Measurements from ENCODE around the gene CYP2A7. TPM values are rescaled to one million over a fixed set of nuclear protein-coding genes. Genes with fewer than 3 reads are reported as not detected.
"Not testable (repeated sequence)": the region's sequence is repeated elsewhere in the genome, so short reads cannot be mapped to it uniquely, and the experiment has no call there.

Gene CYP2A7
- total and polyA plus RNA-seq, 9 of the 15 experiments (the other 6 are each of a cell fraction or from before 2014, with no cell fraction given): 0.22 TPM; not detected in 8

DNA sequence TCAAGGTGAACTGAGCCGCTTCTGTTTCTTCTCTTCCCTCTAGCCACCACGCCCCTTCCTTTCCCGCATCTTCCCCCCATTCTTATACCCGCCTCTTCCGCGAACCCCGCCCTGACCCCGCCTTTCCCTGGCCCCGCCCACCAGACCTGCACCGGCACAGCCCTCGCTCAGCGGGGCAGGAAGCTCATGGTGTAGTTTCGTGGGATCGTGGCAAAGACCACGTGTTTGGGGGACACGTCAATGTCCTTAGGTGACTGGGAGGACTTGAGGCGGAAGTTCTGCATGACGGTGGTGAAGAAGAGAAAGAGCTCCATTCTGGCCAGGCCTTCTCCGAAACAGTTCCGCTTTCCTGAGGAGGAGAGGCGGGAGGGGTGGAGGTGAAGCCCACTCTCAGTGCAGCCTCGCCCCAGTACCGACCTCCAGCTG, 6.5 kb downstream of the CYP2A7 start:
- ATAC-seq (peak; percentile 98), DNase-seq (ENCODE audit: extremely low read depth in 1 of 4, low spot score in 3 of 4) (peak; percentile 84 to 88 (median 87)), FAIRE-seq (peak; percentile 83)
- H3K9ac ChIP-seq (ENCODE audit: insufficient read depth in 1 of 2, low read depth in 2 of 2, low read length in 2 of 2); H3K9me1 ChIP-seq (ENCODE audit: control insufficient read depth, insufficient read depth, low read length); intact Hi-C loops (cut with micrococcal nuclease); BruUV-seq (replicated peaks); H3K27me3 ChIP-seq (ENCODE audit: control insufficient read depth in 2 of 2, insufficient read depth in 2 of 2, low read length in 2 of 2); H3K9me3 ChIP-seq (replicated peaks; ENCODE audit: control insufficient read depth, insufficient read depth, low read depth, low read length); CTCF ChIA-PET (ENCODE audit: low intra/inter-chr PET ratio); H3K79me2 ChIP-seq (ENCODE audit: control insufficient read depth, insufficient read depth, low read length); POLR2A ChIA-PET; H3K4me3 ChIP-seq; H3K36me3 ChIP-seq (ENCODE audit: control insufficient read depth, insufficient read depth, low read length); H3K4me1 ChIP-seq (replicated peaks in 1 of 2; ENCODE audit: control insufficient read depth in 2 of 2, insufficient read depth in 2 of 2, low read length in 2 of 2); H4K20me1 ChIP-seq (replicated peaks; ENCODE audit: control insufficient read depth, insufficient read depth, low read length); in situ Hi-C loops (cut with MboI); H3K27ac ChIP-seq (ENCODE audit: extremely low read depth, low read depth, low read length): not testable (repeated sequence)
- Histone ChIP-seq H2AFZ (ENCODE audit: low read depth, low read length) (peak overlapping the region; percentile 86), H3K4me2 (ENCODE audit: insufficient read depth, low read length) (peak overlapping the region; percentile 62)
- WGBS (ENCODE audit: insufficient coverage, low coverage, missing lambda C conversion rate): 0% methylated on average over 1 of the region's 23 CpGs
- peak; percentile 37; the same call in 1 of the 2 replicates for TF ChIP-seq SUPT5H (IDR thresholded peaks at IDR 0.05)
- TF ChIP-seq HDAC2 (IDR thresholded peaks at IDR 0.05): 0 out of 2 replicates have a peak, but pooled peaks have one; percentile 33
- TF ChIP-seq, protein P1, sequence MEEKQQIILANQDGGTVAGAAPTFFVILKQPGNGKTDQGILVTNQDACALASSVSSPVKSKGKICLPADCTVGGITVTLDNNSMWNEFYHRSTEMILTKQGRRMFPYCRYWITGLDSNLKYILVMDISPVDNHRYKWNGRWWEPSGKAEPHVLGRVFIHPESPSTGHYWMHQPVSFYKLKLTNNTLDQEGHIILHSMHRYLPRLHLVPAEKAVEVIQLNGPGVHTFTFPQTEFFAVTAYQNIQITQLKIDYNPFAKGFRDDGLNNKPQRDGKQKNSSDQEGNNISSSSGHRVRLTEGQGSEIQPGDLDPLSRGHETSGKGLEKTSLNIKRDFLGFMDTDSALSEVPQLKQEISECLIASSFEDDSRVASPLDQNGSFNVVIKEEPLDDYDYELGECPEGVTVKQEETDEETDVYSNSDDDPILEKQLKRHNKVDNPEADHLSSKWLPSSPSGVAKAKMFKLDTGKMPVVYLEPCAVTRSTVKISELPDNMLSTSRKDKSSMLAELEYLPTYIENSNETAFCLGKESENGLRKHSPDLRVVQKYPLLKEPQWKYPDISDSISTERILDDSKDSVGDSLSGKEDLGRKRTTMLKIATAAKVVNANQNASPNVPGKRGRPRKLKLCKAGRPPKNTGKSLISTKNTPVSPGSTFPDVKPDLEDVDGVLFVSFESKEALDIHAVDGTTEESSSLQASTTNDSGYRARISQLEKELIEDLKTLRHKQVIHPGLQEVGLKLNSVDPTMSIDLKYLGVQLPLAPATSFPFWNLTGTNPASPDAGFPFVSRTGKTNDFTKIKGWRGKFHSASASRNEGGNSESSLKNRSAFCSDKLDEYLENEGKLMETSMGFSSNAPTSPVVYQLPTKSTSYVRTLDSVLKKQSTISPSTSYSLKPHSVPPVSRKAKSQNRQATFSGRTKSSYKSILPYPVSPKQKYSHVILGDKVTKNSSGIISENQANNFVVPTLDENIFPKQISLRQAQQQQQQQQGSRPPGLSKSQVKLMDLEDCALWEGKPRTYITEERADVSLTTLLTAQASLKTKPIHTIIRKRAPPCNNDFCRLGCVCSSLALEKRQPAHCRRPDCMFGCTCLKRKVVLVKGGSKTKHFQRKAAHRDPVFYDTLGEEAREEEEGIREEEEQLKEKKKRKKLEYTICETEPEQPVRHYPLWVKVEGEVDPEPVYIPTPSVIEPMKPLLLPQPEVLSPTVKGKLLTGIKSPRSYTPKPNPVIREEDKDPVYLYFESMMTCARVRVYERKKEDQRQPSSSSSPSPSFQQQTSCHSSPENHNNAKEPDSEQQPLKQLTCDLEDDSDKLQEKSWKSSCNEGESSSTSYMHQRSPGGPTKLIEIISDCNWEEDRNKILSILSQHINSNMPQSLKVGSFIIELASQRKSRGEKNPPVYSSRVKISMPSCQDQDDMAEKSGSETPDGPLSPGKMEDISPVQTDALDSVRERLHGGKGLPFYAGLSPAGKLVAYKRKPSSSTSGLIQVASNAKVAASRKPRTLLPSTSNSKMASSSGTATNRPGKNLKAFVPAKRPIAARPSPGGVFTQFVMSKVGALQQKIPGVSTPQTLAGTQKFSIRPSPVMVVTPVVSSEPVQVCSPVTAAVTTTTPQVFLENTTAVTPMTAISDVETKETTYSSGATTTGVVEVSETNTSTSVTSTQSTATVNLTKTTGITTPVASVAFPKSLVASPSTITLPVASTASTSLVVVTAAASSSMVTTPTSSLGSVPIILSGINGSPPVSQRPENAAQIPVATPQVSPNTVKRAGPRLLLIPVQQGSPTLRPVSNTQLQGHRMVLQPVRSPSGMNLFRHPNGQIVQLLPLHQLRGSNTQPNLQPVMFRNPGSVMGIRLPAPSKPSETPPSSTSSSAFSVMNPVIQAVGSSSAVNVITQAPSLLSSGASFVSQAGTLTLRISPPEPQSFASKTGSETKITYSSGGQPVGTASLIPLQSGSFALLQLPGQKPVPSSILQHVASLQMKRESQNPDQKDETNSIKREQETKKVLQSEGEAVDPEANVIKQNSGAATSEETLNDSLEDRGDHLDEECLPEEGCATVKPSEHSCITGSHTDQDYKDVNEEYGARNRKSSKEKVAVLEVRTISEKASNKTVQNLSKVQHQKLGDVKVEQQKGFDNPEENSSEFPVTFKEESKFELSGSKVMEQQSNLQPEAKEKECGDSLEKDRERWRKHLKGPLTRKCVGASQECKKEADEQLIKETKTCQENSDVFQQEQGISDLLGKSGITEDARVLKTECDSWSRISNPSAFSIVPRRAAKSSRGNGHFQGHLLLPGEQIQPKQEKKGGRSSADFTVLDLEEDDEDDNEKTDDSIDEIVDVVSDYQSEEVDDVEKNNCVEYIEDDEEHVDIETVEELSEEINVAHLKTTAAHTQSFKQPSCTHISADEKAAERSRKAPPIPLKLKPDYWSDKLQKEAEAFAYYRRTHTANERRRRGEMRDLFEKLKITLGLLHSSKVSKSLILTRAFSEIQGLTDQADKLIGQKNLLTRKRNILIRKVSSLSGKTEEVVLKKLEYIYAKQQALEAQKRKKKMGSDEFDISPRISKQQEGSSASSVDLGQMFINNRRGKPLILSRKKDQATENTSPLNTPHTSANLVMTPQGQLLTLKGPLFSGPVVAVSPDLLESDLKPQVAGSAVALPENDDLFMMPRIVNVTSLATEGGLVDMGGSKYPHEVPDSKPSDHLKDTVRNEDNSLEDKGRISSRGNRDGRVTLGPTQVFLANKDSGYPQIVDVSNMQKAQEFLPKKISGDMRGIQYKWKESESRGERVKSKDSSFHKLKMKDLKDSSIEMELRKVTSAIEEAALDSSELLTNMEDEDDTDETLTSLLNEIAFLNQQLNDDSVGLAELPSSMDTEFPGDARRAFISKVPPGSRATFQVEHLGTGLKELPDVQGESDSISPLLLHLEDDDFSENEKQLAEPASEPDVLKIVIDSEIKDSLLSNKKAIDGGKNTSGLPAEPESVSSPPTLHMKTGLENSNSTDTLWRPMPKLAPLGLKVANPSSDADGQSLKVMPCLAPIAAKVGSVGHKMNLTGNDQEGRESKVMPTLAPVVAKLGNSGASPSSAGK (IDR thresholded peaks at IDR 0.05): peak; percentile 93
